Measurements from ENCODE around the gene EFCAB6. TPM values are rescaled to one million over a fixed set of nuclear protein-coding genes. Genes with fewer than 3 reads are reported as not detected.
A peak's percentile ranks its signal among the peaks of the same experiment; 100 is the strongest.

EFCAB6 gene
- polyA plus RNA-seq, 3 donors, result not detected

DNA sequence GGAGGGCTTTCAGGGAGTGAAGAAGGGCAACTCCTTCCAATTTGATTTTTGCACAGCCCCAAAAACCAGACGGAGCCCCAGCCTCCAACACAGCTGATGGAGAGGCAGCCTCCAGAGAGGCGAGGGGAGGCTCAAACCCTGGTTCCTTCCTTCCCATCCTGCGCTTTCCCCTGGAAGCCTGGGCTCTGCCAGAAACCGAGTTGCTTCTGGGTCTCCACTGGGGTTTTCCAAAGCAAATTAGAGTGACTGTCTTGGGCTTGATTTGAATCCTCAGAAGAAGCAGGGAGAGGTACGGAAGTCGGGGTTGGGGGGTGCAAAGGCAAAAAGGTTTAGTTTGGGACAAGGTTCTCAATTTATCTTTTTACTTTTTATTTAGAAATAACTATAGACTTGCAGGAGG lies 271.1 kb downstream of the EFCAB6 start:
- Mint-ChIP-seq H3K9me3 (peaks cover 0 to 2% (median 0%) of the 10 kb centered on the region in 7 donors), H3K27ac (no peak overlapping the region), H3K4me3 (no peak overlapping the region), H3K4me1 (no peaks in the 10 kb centered on the region), H3K27me3 (ENCODE audit: low read depth in 3 of 3) (peaks cover 5 to 9% (median 7%) of the 10 kb centered on the region in 3 donors), H3K36me3 (no peaks in the 10 kb centered on the region)
- Histone ChIP-seq H3K4me1 (ENCODE audit: control insufficient read depth in 1 of 2, insufficient read depth in 2 of 2, low read length in 2 of 2) (no peaks in the 10 kb centered on the region), H3K9me3 (replicated peaks in 1 of 2; ENCODE audit: control insufficient read depth in 1 of 2, insufficient read depth in 1 of 2, low read length in 2 of 2) (no peaks in the 10 kb centered on the region), H3K79me2 (ENCODE audit: insufficient read depth, low read length) (no peaks in the 10 kb centered on the region), H3K4me3 (replicated peaks in 1 of 3; ENCODE audit: low read depth in 2 of 3, low read length in 3 of 3) (no peak overlapping the region), H3K36me3 (replicated peaks in 1 of 2; ENCODE audit: control insufficient read depth in 1 of 2, insufficient read depth in 2 of 2, low read length in 2 of 2) (no peaks in the 10 kb centered on the region), H3K4me2 (replicated peaks; ENCODE audit: extremely low read depth, low read length, poor library complexity, severe bottlenecking) (no peak overlapping the region), H3K27me3 (ENCODE audit: control insufficient read depth in 2 of 2, insufficient read depth in 2 of 2, low read length in 2 of 2) (no peaks in the 10 kb centered on the region), H4K20me1 (ENCODE audit: insufficient read depth, low read length) (no peaks in the 10 kb centered on the region), H2AFZ (ENCODE audit: insufficient read depth, low read depth, low read length, poor library complexity, severe bottlenecking) (no peak overlapping the region), H3K27ac (ENCODE audit: low read depth in 1 of 2, low read length in 2 of 2) (no peak overlapping the region), H3K9ac (ENCODE audit: insufficient read depth, low read length, poor library complexity, severe bottlenecking) (no peak overlapping the region)
- no peak for DNase-seq
- intact Hi-C loops (cut with micrococcal nuclease), result no loop called here
- TF ChIP-seq, protein P1, sequence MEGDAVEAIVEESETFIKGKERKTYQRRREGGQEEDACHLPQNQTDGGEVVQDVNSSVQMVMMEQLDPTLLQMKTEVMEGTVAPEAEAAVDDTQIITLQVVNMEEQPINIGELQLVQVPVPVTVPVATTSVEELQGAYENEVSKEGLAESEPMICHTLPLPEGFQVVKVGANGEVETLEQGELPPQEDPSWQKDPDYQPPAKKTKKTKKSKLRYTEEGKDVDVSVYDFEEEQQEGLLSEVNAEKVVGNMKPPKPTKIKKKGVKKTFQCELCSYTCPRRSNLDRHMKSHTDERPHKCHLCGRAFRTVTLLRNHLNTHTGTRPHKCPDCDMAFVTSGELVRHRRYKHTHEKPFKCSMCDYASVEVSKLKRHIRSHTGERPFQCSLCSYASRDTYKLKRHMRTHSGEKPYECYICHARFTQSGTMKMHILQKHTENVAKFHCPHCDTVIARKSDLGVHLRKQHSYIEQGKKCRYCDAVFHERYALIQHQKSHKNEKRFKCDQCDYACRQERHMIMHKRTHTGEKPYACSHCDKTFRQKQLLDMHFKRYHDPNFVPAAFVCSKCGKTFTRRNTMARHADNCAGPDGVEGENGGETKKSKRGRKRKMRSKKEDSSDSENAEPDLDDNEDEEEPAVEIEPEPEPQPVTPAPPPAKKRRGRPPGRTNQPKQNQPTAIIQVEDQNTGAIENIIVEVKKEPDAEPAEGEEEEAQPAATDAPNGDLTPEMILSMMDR (IDR thresholded peaks at IDR 0.05), result no peak
- WGBS (ENCODE audit: insufficient coverage), result 87% methylated on average over 3 of the region's 6 CpGs

DNA sequence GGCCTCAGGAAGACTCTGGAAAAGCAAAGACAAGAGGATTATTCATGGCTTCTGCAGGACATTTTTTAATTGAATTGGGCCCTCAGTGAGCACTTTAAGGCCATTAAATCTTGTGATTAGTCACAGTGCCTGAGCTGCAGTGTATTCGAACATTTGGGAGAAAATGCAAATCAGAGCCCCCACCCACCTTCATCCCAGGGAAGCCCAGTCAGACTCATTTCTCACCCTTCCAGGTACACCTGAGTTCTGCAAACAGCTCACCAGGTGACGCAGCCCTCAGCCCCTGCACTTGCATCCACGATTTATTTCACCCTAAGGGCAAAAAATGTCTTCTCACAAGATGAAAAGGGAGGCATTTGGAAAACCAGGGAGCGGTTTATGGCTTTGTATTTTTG lies 271.6 kb downstream of the EFCAB6 start:
- H3K4me1 Mint-ChIP-seq, result no peaks in the 10 kb centered on the region
- DNase-seq, result no peak
- H3K9me3 ChIP-seq (replicated peaks in 1 of 2; ENCODE audit: control insufficient read depth in 1 of 2, insufficient read depth in 1 of 2, low read length in 2 of 2), result no peaks in the 10 kb centered on the region
- no peak overlapping the region for H3K27ac ChIP-seq (ENCODE audit: low read depth in 1 of 2, low read length in 2 of 2)
- no peak overlapping the region for H3K4me2 ChIP-seq (replicated peaks; ENCODE audit: extremely low read depth, low read length, poor library complexity, severe bottlenecking)
- no peaks in the 10 kb centered on the region for H3K36me3 ChIP-seq (replicated peaks in 1 of 2; ENCODE audit: control insufficient read depth in 1 of 2, insufficient read depth in 2 of 2, low read length in 2 of 2)
- H3K4me1 ChIP-seq (ENCODE audit: control insufficient read depth in 1 of 2, insufficient read depth in 2 of 2, low read length in 2 of 2), result no peaks in the 10 kb centered on the region
- no peaks in the 10 kb centered on the region for H3K79me2 ChIP-seq (ENCODE audit: insufficient read depth, low read length)
- H3K4me3 ChIP-seq (replicated peaks in 1 of 3; ENCODE audit: low read depth in 2 of 3, low read length in 3 of 3), result no peak overlapping the region
- no peaks in the 10 kb centered on the region for H3K36me3 Mint-ChIP-seq
- 100% methylated on average over 2 of the region's 4 CpGs for WGBS (ENCODE audit: insufficient coverage)
- H3K27me3 ChIP-seq (ENCODE audit: control insufficient read depth in 2 of 2, insufficient read depth in 2 of 2, low read length in 2 of 2), result no peaks in the 10 kb centered on the region
- H3K27me3 Mint-ChIP-seq (ENCODE audit: low read depth in 3 of 3), result peaks cover 5 to 8% (median 7%) of the 10 kb centered on the region in 3 donors
- no peak overlapping the region for H3K9ac ChIP-seq (ENCODE audit: insufficient read depth, low read length, poor library complexity, severe bottlenecking)
- peak overlapping the region in 1 of 7 donors; percentile 81 for H3K27ac Mint-ChIP-seq
- H2AFZ ChIP-seq (ENCODE audit: insufficient read depth, low read depth, low read length, poor library complexity, severe bottlenecking), result no peak overlapping the region
- H3K4me3 Mint-ChIP-seq, result no peak overlapping the region
- peaks cover 0 to 2% (median 0%) of the 10 kb centered on the region in 7 donors for H3K9me3 Mint-ChIP-seq
- H4K20me1 ChIP-seq (ENCODE audit: insufficient read depth, low read length), result no peaks in the 10 kb centered on the region
- TF ChIP-seq, protein P1 (IDR thresholded peaks at IDR 0.05), result no peak
- intact Hi-C loops (cut with micrococcal nuclease), result no loop called here

Data from CD14-positive monocyte (primary cell).